ENCODE measurements around the gene CNNM4. TPM values are rescaled to one million over a fixed set of nuclear protein-coding genes. Genes with fewer than 3 reads are reported as not detected.

The CNNM4 gene
- total RNA-seq, 2 experiments from 2014 or later = 5.6 to 6.0 TPM

DNA sequence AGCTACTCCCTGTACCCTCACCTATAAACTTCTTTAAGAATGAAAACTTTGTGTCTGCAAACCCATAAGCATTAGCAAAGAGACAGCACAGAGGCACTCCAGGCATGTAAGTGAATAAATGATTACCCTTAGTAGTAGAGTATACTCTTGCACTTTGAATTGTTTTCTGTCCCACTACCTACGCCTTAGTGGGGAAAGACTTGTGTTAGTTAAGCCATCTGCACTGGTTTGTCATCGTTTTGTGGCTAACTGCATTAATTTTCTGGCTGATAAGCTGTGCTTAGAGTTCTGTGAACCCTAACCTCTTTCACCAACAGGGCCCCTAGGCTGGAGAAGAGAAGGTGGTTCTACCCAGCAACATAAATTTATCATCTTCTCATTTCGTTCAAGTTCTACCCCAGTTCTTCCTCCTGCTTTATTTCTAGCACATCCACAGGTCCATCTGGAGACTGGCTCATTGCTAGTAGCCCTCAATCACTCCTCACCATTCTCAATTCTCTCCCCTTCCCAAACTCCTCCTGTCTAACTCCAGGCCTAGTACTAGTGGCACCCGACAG lies 21.5 kb upstream of the CNNM4 start:
- no peaks in the 10 kb centered on the region for H3K36me3 Mint-ChIP-seq (ENCODE audit: low read depth)
- H3K4me3 Mint-ChIP-seq = peak overlapping the region; percentile 97
- no peak for DNase-seq
- no peaks in the 10 kb centered on the region for H3K9me3 Mint-ChIP-seq
- H3K4me1 Mint-ChIP-seq (ENCODE audit: low read depth) = peaks cover 33% of the 10 kb centered on the region
- CTCF ChIA-PET = interaction anchor here (0.6 to 1.7 kb wide), 3 partner anchors 20 to 176 kb away, joined by 3 to 7 read pairs (median 4); no protein-coding TSS in a partner anchor
- no peaks in the 10 kb centered on the region for H3K27me3 Mint-ChIP-seq (ENCODE audit: low read depth)
- intact Hi-C loops (cut with micrococcal nuclease) = no loop called here
- no peak overlapping the region for H3K27ac Mint-ChIP-seq

DNA sequence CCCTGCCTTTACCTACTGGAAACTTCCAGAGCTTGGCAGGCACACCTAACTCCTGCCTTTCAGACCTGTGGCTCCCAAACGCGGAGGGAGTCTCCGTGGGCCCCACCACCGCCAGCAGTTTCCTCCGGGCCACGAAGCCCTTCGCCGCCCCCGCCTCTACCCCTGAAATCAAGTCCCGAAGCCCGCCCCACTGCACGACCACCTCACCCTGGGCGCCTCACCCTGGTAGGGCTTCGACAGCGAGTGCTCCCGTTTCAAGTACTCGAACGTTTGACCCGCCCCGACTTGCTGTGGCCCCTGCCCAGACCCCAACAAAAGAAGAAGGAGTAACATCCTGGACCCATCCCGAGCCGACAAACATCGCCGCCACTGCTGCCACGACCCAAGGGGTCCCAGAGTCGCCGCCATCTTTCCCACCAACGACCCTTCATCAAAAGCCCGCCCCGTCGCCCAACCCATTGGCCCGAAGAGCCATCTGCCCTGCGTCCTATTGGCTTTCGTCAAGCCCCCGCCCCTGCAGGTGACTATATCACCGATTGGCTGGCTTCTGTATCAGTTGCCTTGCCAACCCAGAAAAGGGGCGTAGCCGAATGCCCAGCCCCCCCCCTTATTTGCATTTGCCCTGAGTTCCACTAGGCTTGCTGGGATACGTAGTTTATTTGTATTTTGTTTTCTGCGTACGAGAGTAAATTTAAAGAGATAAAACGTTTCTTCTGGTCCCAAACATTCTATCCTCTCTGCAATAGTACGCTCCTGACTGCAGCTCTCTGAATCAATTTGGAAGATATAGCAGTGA lies 20.9 kb upstream of the CNNM4 start, which contains the start of gene LMAN2L:
LMAN2L (minus strand) TSS at position 432 of the 796 bp plus-strand sequence; CDS start at position 408, 24 bp downstream.
- DNase-seq = peak; percentile 99
- H3K4me3 Mint-ChIP-seq = peak within 1 kb of the TSS; percentile 97
- H3K27ac Mint-ChIP-seq = peak within 1 kb of the TSS; percentile 77
- peaks cover 33% of the 10 kb centered on the region for H3K4me1 Mint-ChIP-seq (ENCODE audit: low read depth)
- no peaks in the 10 kb centered on the region for H3K27me3 Mint-ChIP-seq (ENCODE audit: low read depth)
- CTCF ChIA-PET = interaction anchor here (0.6 to 1.7 kb wide), 3 partner anchors 19 to 176 kb away, joined by 3 to 7 read pairs (median 4); no protein-coding TSS in a partner anchor
- no peaks in the 10 kb centered on the region for H3K9me3 Mint-ChIP-seq
- H3K36me3 Mint-ChIP-seq (ENCODE audit: low read depth) = no peaks in the 10 kb centered on the region
- intact Hi-C loops (cut with micrococcal nuclease) = loop anchor here (1.0 kb wide), 4 partner anchors 20 to 102 kb away; partner anchors contain the start of genes CNNM3, CNNM4 and KANSL3

- CTCF ChIA-PET = interaction anchor here (0.6 kb wide), 1 partner anchor 31 kb away, joined by 4 read pairs; no protein-coding TSS in a partner anchor
- Mint-ChIP-seq H3K27me3 (ENCODE audit: low read depth) (no peaks in the 10 kb centered on the region), H3K9me3 (no peaks in the 10 kb centered on the region), H3K36me3 (ENCODE audit: low read depth) (no peaks in the 10 kb centered on the region), H3K4me3 (no peak overlapping the region), H3K27ac (no peak overlapping the region), H3K4me1 (ENCODE audit: low read depth) (no peaks in the 10 kb centered on the region)
- DNase-seq = no peak
- intact Hi-C loops (cut with micrococcal nuclease) = no loop called here
Observed at GRCh38 chr2:96747061-96747617, 13.6 kb upstream of the CNNM4 start.

DNA sequence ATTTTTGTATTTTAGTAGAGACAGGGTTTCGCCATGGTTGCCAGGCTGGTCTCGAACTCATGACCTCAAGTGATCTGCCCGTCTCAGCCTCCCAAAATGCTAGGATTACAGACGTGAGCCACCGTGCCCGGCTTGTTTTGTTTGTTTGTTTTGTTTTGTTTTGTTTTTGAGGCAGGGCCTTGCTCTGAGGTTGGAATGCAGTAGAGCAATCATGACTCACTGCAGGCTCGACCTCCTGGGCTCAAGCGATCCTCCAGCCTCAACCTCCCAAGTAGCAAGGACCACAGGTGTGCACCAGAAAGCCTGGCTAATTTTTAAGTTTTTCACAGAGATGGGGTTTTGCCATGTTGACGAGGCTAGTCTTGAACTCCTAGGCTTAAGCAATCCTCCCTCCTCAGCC lies 8.9 kb upstream of the CNNM4 start:
- no peaks in the 10 kb centered on the region for H3K4me1 Mint-ChIP-seq (ENCODE audit: low read depth)
- H3K27me3 Mint-ChIP-seq (ENCODE audit: low read depth) = no peaks in the 10 kb centered on the region
- no peak overlapping the region for H3K27ac Mint-ChIP-seq
- DNase-seq = no peak
- intact Hi-C loops (cut with micrococcal nuclease) = no loop called here
- CTCF ChIA-PET = interaction anchor here (0.6 kb wide), 1 partner anchor 467 kb away, joined by 3 read pairs; no protein-coding TSS in a partner anchor
- H3K4me3 Mint-ChIP-seq = no peak overlapping the region
- no peaks in the 10 kb centered on the region for H3K9me3 Mint-ChIP-seq
- H3K36me3 Mint-ChIP-seq (ENCODE audit: low read depth) = no peaks in the 10 kb centered on the region

GRCh38 chr2:96753661-96754282 lies 6.9 kb upstream of the CNNM4 start:
- Mint-ChIP-seq H3K4me1 (ENCODE audit: low read depth) (no peaks in the 10 kb centered on the region), H3K36me3 (ENCODE audit: low read depth) (no peaks in the 10 kb centered on the region), H3K27ac (no peak overlapping the region), H3K27me3 (ENCODE audit: low read depth) (no peaks in the 10 kb centered on the region), H3K9me3 (no peaks in the 10 kb centered on the region), H3K4me3 (no peak overlapping the region)
- CTCF ChIA-PET = no interaction called here
- no peak for DNase-seq
- intact Hi-C loops (cut with micrococcal nuclease) = no loop called here

- Mint-ChIP-seq H3K4me3 (no peak overlapping the region), H3K36me3 (ENCODE audit: low read depth) (no peaks in the 10 kb centered on the region)
- CTCF ChIA-PET = no interaction called here
Observed at GRCh38 chr2:96754317-96754716, 6.4 kb upstream of the CNNM4 start.

DNA sequence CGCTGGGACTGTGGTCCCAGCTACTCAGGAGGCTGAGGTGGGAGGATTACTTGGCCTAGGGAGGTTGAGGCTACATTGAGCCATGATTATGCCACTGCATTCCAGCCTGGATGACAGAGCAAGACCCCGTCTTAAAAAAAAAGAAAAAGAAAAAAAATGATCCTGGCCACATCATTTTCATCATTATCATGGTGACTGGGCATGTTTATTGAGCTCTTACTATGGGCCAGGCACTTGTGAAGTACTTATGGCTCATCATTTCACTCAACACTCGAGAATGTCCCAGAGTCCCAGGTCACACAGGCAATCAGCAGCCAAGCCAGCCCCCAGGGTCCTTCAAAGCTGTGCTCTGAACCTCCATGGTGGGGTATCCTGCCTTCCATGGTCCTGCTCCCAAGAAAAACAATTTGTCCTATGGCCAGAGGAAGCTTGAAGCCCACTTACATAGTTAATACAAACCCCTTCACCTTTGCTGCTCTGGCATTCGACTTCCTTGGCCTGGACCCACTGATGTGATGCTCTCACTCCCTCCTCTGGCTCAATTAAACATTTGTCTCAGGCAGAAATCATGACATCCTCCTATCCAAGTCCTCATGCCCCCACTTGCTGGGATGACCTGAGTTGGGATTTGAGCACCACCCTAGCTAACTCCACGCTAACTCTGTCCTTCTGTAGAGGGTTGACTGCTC lies 3.8 kb upstream of the CNNM4 start:
- intact Hi-C loops (cut with micrococcal nuclease) = no loop called here
- H3K4me1 Mint-ChIP-seq (ENCODE audit: low read depth) = peaks cover 22% of the 10 kb centered on the region
- CTCF ChIA-PET = interaction anchor here (0.5 to 0.7 kb wide), 2 partner anchors 11 to 161 kb away, joined by 3 read pairs; no protein-coding TSS in a partner anchor
- H3K4me3 Mint-ChIP-seq = no peak overlapping the region
- no peak for DNase-seq
- no peaks in the 10 kb centered on the region for H3K27me3 Mint-ChIP-seq (ENCODE audit: low read depth)
- no peak overlapping the region for H3K27ac Mint-ChIP-seq
- H3K36me3 Mint-ChIP-seq (ENCODE audit: low read depth) = no peaks in the 10 kb centered on the region
- H3K9me3 Mint-ChIP-seq = no peaks in the 10 kb centered on the region

More at GRCh38 chr2:96754317-96754716, 6.4 kb upstream of the CNNM4 start:
- Mint-ChIP-seq H3K27ac (no peak overlapping the region), H3K27me3 (ENCODE audit: low read depth) (no peaks in the 10 kb centered on the region), H3K4me1 (ENCODE audit: low read depth) (peaks cover 5% of the 10 kb centered on the region), H3K9me3 (no peaks in the 10 kb centered on the region)
- intact Hi-C loops (cut with micrococcal nuclease) = no loop called here
- DNase-seq = no peak

GRCh38 chr2:96757477-96757860 lies 3.2 kb upstream of the CNNM4 start:
- Mint-ChIP-seq H3K27me3 (ENCODE audit: low read depth) (no peaks in the 10 kb centered on the region), H3K4me3 (no peak overlapping the region), H3K27ac (no peak overlapping the region), H3K9me3 (no peaks in the 10 kb centered on the region), H3K4me1 (ENCODE audit: low read depth) (peaks cover 27% of the 10 kb centered on the region), H3K36me3 (ENCODE audit: low read depth) (no peaks in the 10 kb centered on the region)
- CTCF ChIA-PET = interaction anchor here (0.6 kb wide), 1 partner anchor 366 kb away, joined by 3 read pairs; no protein-coding TSS in a partner anchor
- intact Hi-C loops (cut with micrococcal nuclease) = no loop called here
- no peak for DNase-seq

- intact Hi-C loops (cut with micrococcal nuclease) = no loop called here
- Mint-ChIP-seq H3K27me3 (ENCODE audit: low read depth) (no peaks in the 10 kb centered on the region), H3K27ac (no peak overlapping the region), H3K36me3 (ENCODE audit: low read depth) (no peaks in the 10 kb centered on the region), H3K9me3 (no peaks in the 10 kb centered on the region), H3K4me3 (no peak overlapping the region), H3K4me1 (ENCODE audit: low read depth) (peaks cover 40% of the 10 kb centered on the region)
- CTCF ChIA-PET = interaction anchor here (1.3 to 2.6 kb wide), 3 partner anchors 17 to 99 kb away, joined by 4 to 12 read pairs (median 7); partner anchors contain the start of genes ANKRD39 and LMAN2L
- no peak for DNase-seq
Observed at GRCh38 chr2:96758987-96759386, 1.7 kb upstream of the CNNM4 start.

- Mint-ChIP-seq H3K9me3 (no peaks in the 10 kb centered on the region), H3K27ac (peak overlapping the region; percentile 70), H3K4me3 (peak overlapping the region; percentile 81), H3K4me1 (ENCODE audit: low read depth) (peaks cover 46% of the 10 kb centered on the region), H3K27me3 (ENCODE audit: low read depth) (no peaks in the 10 kb centered on the region), H3K36me3 (ENCODE audit: low read depth) (no peaks in the 10 kb centered on the region)
- DNase-seq = no peak
- CTCF ChIA-PET = interaction anchor here (1.0 to 2.6 kb wide), 4 partner anchors 18 to 98 kb away, joined by 3 to 12 read pairs (median 6); partner anchors contain the start of genes ANKRD39 and LMAN2L
- intact Hi-C loops (cut with micrococcal nuclease) = no loop called here
Observed at GRCh38 chr2:96759548-96759947, 1.2 kb upstream of the CNNM4 start.

DNA sequence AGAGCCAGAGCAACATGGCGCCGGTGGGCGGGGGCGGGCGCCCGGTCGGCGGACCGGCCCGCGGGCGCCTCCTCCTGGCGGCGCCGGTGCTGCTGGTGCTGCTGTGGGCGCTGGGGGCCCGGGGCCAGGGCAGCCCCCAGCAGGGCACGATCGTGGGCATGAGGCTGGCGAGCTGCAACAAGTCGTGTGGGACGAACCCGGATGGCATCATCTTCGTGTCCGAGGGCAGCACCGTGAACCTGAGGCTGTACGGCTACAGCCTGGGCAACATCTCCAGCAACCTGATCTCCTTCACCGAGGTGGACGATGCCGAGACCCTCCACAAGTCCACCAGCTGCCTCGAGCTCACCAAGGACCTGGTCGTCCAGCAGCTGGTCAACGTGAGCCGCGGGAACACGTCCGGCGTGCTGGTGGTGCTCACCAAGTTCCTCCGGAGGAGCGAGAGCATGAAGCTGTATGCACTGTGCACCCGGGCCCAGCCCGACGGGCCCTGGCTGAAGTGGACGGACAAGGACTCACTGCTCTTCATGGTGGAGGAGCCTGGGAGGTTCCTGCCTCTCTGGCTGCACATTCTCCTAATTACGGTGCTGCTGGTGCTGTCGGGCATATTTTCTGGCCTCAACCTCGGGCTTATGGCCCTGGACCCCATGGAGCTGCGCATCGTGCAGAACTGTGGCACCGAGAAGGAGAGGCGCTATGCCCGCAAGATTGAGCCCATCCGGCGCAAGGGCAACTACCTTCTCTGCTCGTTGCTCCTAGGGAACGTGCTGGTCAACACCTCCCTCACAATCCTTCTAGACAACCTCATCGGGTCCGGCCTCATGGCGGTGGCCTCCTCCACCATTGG lies 507 bp downstream of the CNNM4 start:
- DNase-seq = peak; percentile 29
- intact Hi-C loops (cut with micrococcal nuclease) = loop anchor here (1.0 to 5.0 kb wide), 15 partner anchors 21 to 614 kb away; partner anchors contain the start of genes ANKRD36, ANKRD39, ARID5A and CIAO1

More for the DNA sequence above, 507 bp downstream of the CNNM4 start:
- no peaks in the 10 kb centered on the region for H3K36me3 Mint-ChIP-seq (ENCODE audit: low read depth)
- no peaks in the 10 kb centered on the region for H3K9me3 Mint-ChIP-seq
- H3K27me3 Mint-ChIP-seq (ENCODE audit: low read depth) = no peaks in the 10 kb centered on the region
- peak overlapping the region; percentile 79 for H3K4me3 Mint-ChIP-seq
- H3K4me1 Mint-ChIP-seq (ENCODE audit: low read depth) = peaks cover 49% of the 10 kb centered on the region
- H3K27ac Mint-ChIP-seq = peak overlapping the region; percentile 63
- CTCF ChIA-PET = interaction anchor here (0.5 to 5.6 kb wide), 24 partner anchors 10 to 1247 kb away, joined by 3 to 46 read pairs (median 4); partner anchors contain the start of genes CNNM3 and LMAN2L
